Caco-2 (cell line): ENCODE results near the gene MMP10. TPM values are rescaled to one million over a fixed set of nuclear protein-coding genes. Genes with fewer than 3 reads are reported as not detected.

Experiments used
- BruUV-seq: library from RNA; stranded (reverse); fragments of 400-500 nt; replicated peaks from 2 replicates; lab custom pipeline; 2021; lab: Mats Ljungman, UMichigan
- CTCF ChIA-PET: fragments of 300-600 bp; sonication (Branson Sonifier 250); formaldehyde crosslinking; loops from one replicate; lab custom pipeline; 2022; ENCODE audit warnings: antibody characterized with exemption; lab: Charles Lee
- POLR2A ChIA-PET: fragments of 300-600 bp; sonication (Branson Sonifier 250); formaldehyde crosslinking; loops from one replicate; lab custom pipeline; 2022; ENCODE audit warnings: antibody characterized with exemption; lab: Charles Lee
- DNase-seq, 2 experiments: peaks; one replicate each; pipeline versions ENCODE4 v3.0.0 to v3.0.0-alpha.2; 2020 to 2022
- H3K27me3 ChIP-seq: replicated peaks from 2 replicates; pipeline ENCODE4 v1.6.0; 2011; ENCODE audit warnings: low read length; ENCODE audit not compliant: control insufficient read depth, insufficient read depth
- H3K36me3 ChIP-seq: 2 replicates; pipeline ENCODE4 v1.5.1; 2011; ENCODE audit warnings: low read length; ENCODE audit not compliant: control insufficient read depth, insufficient read depth
- H3K4me1 ChIP-seq: fragments of 250-450 bp; sonication (Bioruptor Pico); 2 replicates; pipeline ENCODE4 v1.5.1; 2020; ENCODE audit warnings: mild to moderate bottlenecking
- H3K4me3 ChIP-seq: 2 replicates; pipeline ENCODE4 v1.5.1; 2011; ENCODE audit warnings: low read depth, mild to moderate bottlenecking, control low read depth, low read length
- H3K9me3 ChIP-seq: fragments of 250-450 bp; sonication (Bioruptor Pico); 2 replicates; pipeline ENCODE4 v1.5.1; 2020; ENCODE audit warnings: mild to moderate bottlenecking, moderate library complexity
- H3K27ac Mint-ChIP-seq: one replicate; pipeline ENCODE4 v1.8.0; 2022; ENCODE audit warnings: mixed read lengths; ENCODE audit not compliant: unreplicated experiment
- H3K27me3 Mint-ChIP-seq: one replicate; pipeline ENCODE4 v1.8.0; 2022; ENCODE audit warnings: mixed read lengths; ENCODE audit not compliant: insufficient read depth, unreplicated experiment
- H3K36me3 Mint-ChIP-seq: one replicate; pipeline ENCODE4 v1.8.0; 2022; ENCODE audit warnings: mild to moderate bottlenecking, mixed read lengths; ENCODE audit not compliant: insufficient read depth, unreplicated experiment
- H3K4me1 Mint-ChIP-seq: one replicate; pipeline ENCODE4 v1.8.0; 2022; ENCODE audit warnings: low read depth, mixed read lengths; ENCODE audit not compliant: unreplicated experiment
- H3K4me3 Mint-ChIP-seq: one replicate; pipeline ENCODE4 v1.8.0; 2022; ENCODE audit warnings: mild to moderate bottlenecking, moderate library complexity, mixed read lengths; ENCODE audit not compliant: unreplicated experiment
- H3K9me3 Mint-ChIP-seq: one replicate; pipeline ENCODE4 v1.8.0; 2022; ENCODE audit warnings: mixed read lengths; ENCODE audit not compliant: unreplicated experiment
- CTCF ChIP-seq, 2 experiments: fragments of 200-600 bp in 1 of 2; IDR thresholded peaks; 1 replicate in 1 of 2; 2 replicates in 1 of 2; pipeline versions ENCODE4 v1.5.1 to v1.8.0; 2011 to 2022; ENCODE audit warnings: antibody characterized with exemption in 1 of 2, control low read depth in 1 of 2, inconsistent platforms in 1 of 2, low read depth in 1 of 2, low read length in 1 of 2, mild to moderate bottlenecking in 1 of 2, moderate library complexity in 1 of 2; ENCODE audit not compliant: insufficient read depth in 1 of 2, severe bottlenecking in 1 of 2, unreplicated experiment in 1 of 2
- intact Hi-C: fragments of 100-400 bp; cut with micrococcal nuclease; formaldehyde crosslinking; loops from one replicate; pipeline ENCODE4 v1.10.0; 2022; ENCODE audit not compliant: unreplicated experiment
- total RNA-seq: library from RNA; stranded (reverse); gene quantifications from 2 replicates; pipeline ENCODE4 v1.2.3, GENCODE V29; 2022

Gene MMP10
- total RNA-seq, 1 experiment from 2014 or later, result 0.16 TPM

GRCh38 chr11:102729849-102730815 is 50.3 kb downstream of the MMP10 start:
- no TSS peak for BruUV-seq
- DNase-seq, result no peak
- Mint-ChIP-seq H3K9me3 (no peaks in the 10 kb centered on the region), H3K27me3 (peaks cover 2% of the 10 kb centered on the region), H3K36me3 (no peaks in the 10 kb centered on the region), H3K4me1 (no peaks in the 10 kb centered on the region), H3K4me3 (no peak overlapping the region), H3K27ac (no peak overlapping the region)
- CTCF ChIA-PET, result interaction anchor here (0.7 kb wide), 1 partner anchor 335 kb away, joined by 3 read pairs; no protein-coding TSS in a partner anchor
- Histone ChIP-seq H3K36me3 (no peaks in the 10 kb centered on the region), H3K4me3 (no peak overlapping the region), H3K9me3 (no peaks in the 10 kb centered on the region), H3K4me1 (no peaks in the 10 kb centered on the region), H3K27me3 (no peaks in the 10 kb centered on the region)
- no peak for TF ChIP-seq CTCF (IDR thresholded peaks at IDR 0.05; ENCODE audit: insufficient read depth in 1 of 2, low read depth in 1 of 2, low read length in 1 of 2, severe bottlenecking in 1 of 2, unreplicated experiment in 1 of 2)
- intact Hi-C loops, result loop anchor here (5.0 kb wide), 1 partner anchor 162 kb away; no protein-coding TSS in a partner anchor
- POLR2A ChIA-PET, result no interaction called here

GRCh38 chr11:102727890-102728289 is 52.5 kb downstream of the MMP10 start:
- no peak for DNase-seq
- Mint-ChIP-seq H3K9me3 (no peaks in the 10 kb centered on the region), H3K27ac (no peak overlapping the region), H3K27me3 (peaks cover 2% of the 10 kb centered on the region), H3K4me3 (no peak overlapping the region), H3K4me1 (no peaks in the 10 kb centered on the region), H3K36me3 (no peaks in the 10 kb centered on the region)
- ChIA-PET CTCF (no interaction called here), POLR2A (no interaction called here)
- no peak for TF ChIP-seq CTCF (IDR thresholded peaks at IDR 0.05; ENCODE audit: insufficient read depth in 1 of 2, low read depth in 1 of 2, low read length in 1 of 2, severe bottlenecking in 1 of 2, unreplicated experiment in 1 of 2)
- Histone ChIP-seq H3K9me3 (no peaks in the 10 kb centered on the region), H3K27me3 (no peaks in the 10 kb centered on the region), H3K4me1 (no peaks in the 10 kb centered on the region), H3K36me3 (no peaks in the 10 kb centered on the region), H3K4me3 (no peak overlapping the region)
- no TSS peak for BruUV-seq
- intact Hi-C loops, result no loop called here

- Mint-ChIP-seq H3K27me3 (peaks cover 5% of the 10 kb centered on the region), H3K4me3 (no peak within 1 kb of the TSS), H3K36me3 (no peaks in the 10 kb centered on the region), H3K4me1 (no peaks in the 10 kb centered on the region), H3K9me3 (no peaks in the 10 kb centered on the region), H3K27ac (no peak within 1 kb of the TSS)
- H3K4me1 ChIP-seq, result no peaks in the 10 kb centered on the region
- TF ChIP-seq CTCF (IDR thresholded peaks at IDR 0.05; ENCODE audit: insufficient read depth in 1 of 2, low read depth in 1 of 2, low read length in 1 of 2, severe bottlenecking in 1 of 2, unreplicated experiment in 1 of 2), result no peak
- DNase-seq, result no peak
- intact Hi-C loops, result no loop called here
- H3K4me3 ChIP-seq, result no peak within 1 kb of the TSS
- ChIA-PET CTCF (no interaction called here), POLR2A (no interaction called here)
- no TSS peak for BruUV-seq
- H3K9me3 ChIP-seq, result no peaks in the 10 kb centered on the region
- H3K27me3 ChIP-seq, result no peaks in the 10 kb centered on the region
- H3K36me3 ChIP-seq, result no peaks in the 10 kb centered on the region
These were observed 55.4 kb downstream of the MMP10 start, which contains the start of gene MMP8 for GRCh38 chr11:102724904-102725500. Gene MMP8 (minus strand): TSS chr11:102724954. CDS start chr11:102724855, 99 bp downstream.
